H9 (cell line): ENCODE results near the gene SNX7. TPM values are rescaled to one million over a fixed set of nuclear protein-coding genes. Genes with fewer than 3 reads are reported as not detected.

Experiments used
- DNase-seq: peaks from one replicate; pipeline ENCODE4 v3.0.0-alpha.2; 2017
- H2AFZ ChIP-seq: one replicate; pipeline ENCODE4 v1.6.1; 2013; ENCODE audit warnings: mild to moderate bottlenecking, low read length, control low read depth, moderate library complexity
- H2AK5ac ChIP-seq: 2 replicates; pipeline ENCODE4 v1.6.1; 2013; ENCODE audit warnings: low read length, control low read depth, mixed read lengths; ENCODE audit not compliant: insufficient read length
- H2BK120ac ChIP-seq: one replicate; pipeline ENCODE4 v1.6.1; 2013; ENCODE audit warnings: low read depth, mild to moderate bottlenecking, low read length, control low read depth, inconsistent platforms; ENCODE audit not compliant: poor library complexity, severe bottlenecking
- H2BK12ac ChIP-seq: 2 replicates; pipeline ENCODE4 v1.6.1; 2013; ENCODE audit warnings: low read length, control low read depth, mixed read lengths, low read depth; ENCODE audit not compliant: insufficient read length
- H2BK15ac ChIP-seq: 2 replicates; pipeline ENCODE4 v1.6.1; 2013; ENCODE audit warnings: low read depth, low read length, control low read depth
- H2BK20ac ChIP-seq: one replicate; pipeline ENCODE4 v1.6.1; 2013; ENCODE audit warnings: low read depth, mild to moderate bottlenecking, low read length, control low read depth, inconsistent platforms; ENCODE audit not compliant: poor library complexity, severe bottlenecking
- H2BK5ac ChIP-seq: 2 replicates; pipeline ENCODE4 v1.6.1; 2013; ENCODE audit warnings: low read length, control low read depth, mixed read lengths; ENCODE audit not compliant: insufficient read length
- H3K14ac ChIP-seq: 2 replicates; pipeline ENCODE4 v1.6.1; 2013; ENCODE audit warnings: low read length, control low read depth; ENCODE audit not compliant: insufficient read depth
- H3K18ac ChIP-seq: 2 replicates; pipeline ENCODE4 v1.6.1; 2013; ENCODE audit warnings: low read depth, mild to moderate bottlenecking, mixed read lengths, low read length, control low read depth; ENCODE audit not compliant: insufficient read length
- H3K23ac ChIP-seq: 2 replicates; pipeline ENCODE4 v1.6.1; 2013; ENCODE audit warnings: low read length, control low read depth, mixed read lengths, low read depth; ENCODE audit not compliant: insufficient read length
- H3K23me2 ChIP-seq: 2 replicates; pipeline ENCODE4 v1.6.1; 2013; ENCODE audit warnings: low read depth, mild to moderate bottlenecking, mixed read lengths, low read length, control low read depth; ENCODE audit not compliant: insufficient read length, poor library complexity, severe bottlenecking
- H3K27ac ChIP-seq: 2 replicates; pipeline ENCODE4 v1.5.1; 2013; ENCODE audit warnings: low read length, control low read depth, mixed read lengths, low read depth; ENCODE audit not compliant: insufficient read length
- H3K27me3 ChIP-seq: 2 replicates; pipeline ENCODE4 v1.6.1; 2013; ENCODE audit warnings: low read length, control low read depth, inconsistent platforms; ENCODE audit not compliant: insufficient read depth
- H3K4ac ChIP-seq: 2 replicates; pipeline ENCODE4 v1.6.1; 2013; ENCODE audit warnings: low read depth, mild to moderate bottlenecking, control low read depth, inconsistent platforms, low read length, moderate library complexity
- H3K4me1 ChIP-seq: 2 replicates; pipeline ENCODE4 v1.6.1; 2013; ENCODE audit warnings: low read length, control low read depth, inconsistent platforms; ENCODE audit not compliant: insufficient read depth
- H3K4me2 ChIP-seq: 2 replicates; pipeline ENCODE4 v1.6.1; 2013; ENCODE audit warnings: low read length, control low read depth, mixed read lengths; ENCODE audit not compliant: insufficient read length, insufficient read depth
- H3K56ac ChIP-seq: 2 replicates; pipeline ENCODE4 v1.6.1; 2013; ENCODE audit warnings: low read depth, mild to moderate bottlenecking, mixed read lengths, low read length, control low read depth; ENCODE audit not compliant: insufficient read length
- H3K79me1 ChIP-seq: 2 replicates; pipeline ENCODE4 v1.6.1; 2013; ENCODE audit warnings: low read depth, mild to moderate bottlenecking, moderate library complexity, low read length, control low read depth, inconsistent platforms; ENCODE audit not compliant: insufficient read depth, poor library complexity, severe bottlenecking
- H3K79me2 ChIP-seq: 2 replicates; pipeline ENCODE4 v1.6.1; 2013; ENCODE audit warnings: low read length, control low read depth, inconsistent platforms; ENCODE audit not compliant: insufficient read depth
- H3K9ac ChIP-seq: 2 replicates; pipeline ENCODE4 v1.6.1; 2013; ENCODE audit warnings: low read length, control low read depth, mixed read lengths; ENCODE audit not compliant: insufficient read length; ENCODE audit errors: extremely low read depth
- H3K9me3 ChIP-seq: one replicate; pipeline ENCODE4 v1.6.1; 2013; ENCODE audit warnings: low read depth, low read length, inconsistent platforms; ENCODE audit not compliant: control insufficient read depth
- H3T11ph ChIP-seq: one replicate; pipeline ENCODE4 v1.6.1; 2013; ENCODE audit warnings: mild to moderate bottlenecking, low read length, control low read depth, inconsistent platforms
- H4K20me1 ChIP-seq: one replicate; pipeline ENCODE4 v1.6.1; 2013; ENCODE audit not compliant: control insufficient read depth, insufficient read length, insufficient read depth
- H4K5ac ChIP-seq: 2 replicates; pipeline ENCODE4 v1.6.1; 2013; ENCODE audit warnings: low read depth, mild to moderate bottlenecking, mixed read lengths, low read length, control low read depth; ENCODE audit not compliant: insufficient read length
- H4K8ac ChIP-seq: replicated peaks from 2 replicates; pipeline ENCODE4 v1.6.1; 2013; ENCODE audit warnings: low read length, control low read depth, mixed read lengths, low read depth; ENCODE audit not compliant: insufficient read length
- H4K91ac ChIP-seq: 2 replicates; pipeline ENCODE4 v1.6.1; 2013; ENCODE audit warnings: low read depth, mild to moderate bottlenecking, moderate library complexity, mixed read lengths, low read length, control low read depth; ENCODE audit not compliant: insufficient read length
- H3K27ac Mint-ChIP-seq, 3 experiments: 2 replicates in 2 of 3; 3 replicates in 1 of 3; pipeline ENCODE4 v1.8.0; 2020 to 2021; ENCODE audit warnings: mixed read lengths in 3 of 3, mild to moderate bottlenecking in 1 of 3, moderate library complexity in 1 of 3
- H3K27me3 Mint-ChIP-seq: 2 replicates; pipeline ENCODE4 v1.8.0; 2021; ENCODE audit warnings: low read depth, mild to moderate bottlenecking, moderate library complexity, mixed read lengths
- H3K36me3 Mint-ChIP-seq, 3 experiments: 2 replicates in 2 of 3; 3 replicates in 1 of 3; pipeline ENCODE4 v1.8.0; 2020 to 2021; ENCODE audit warnings: low read depth in 3 of 3, mixed read lengths in 3 of 3; ENCODE audit not compliant: insufficient read depth in 1 of 3
- H3K4me1 Mint-ChIP-seq, 2 experiments: 2 replicates each; pipeline ENCODE4 v1.8.0; 2020; ENCODE audit warnings: mixed read lengths in 2 of 2
- H3K4me3 Mint-ChIP-seq, 2 experiments: 2 replicates in 1 of 2; 3 replicates in 1 of 2; pipeline ENCODE4 v1.8.0; 2020 to 2021; ENCODE audit warnings: mild to moderate bottlenecking in 2 of 2, mixed read lengths in 2 of 2, moderate library complexity in 1 of 2
- H3K9me3 Mint-ChIP-seq, 2 experiments: 2 replicates in 1 of 2; 3 replicates in 1 of 2; pipeline ENCODE4 v1.8.0; 2020; ENCODE audit warnings: mild to moderate bottlenecking in 2 of 2, mixed read lengths in 2 of 2, moderate library complexity in 1 of 2
- CTCF ChIP-seq: fragments of 200-600 bp; sonication (generic); conservative IDR thresholded peaks from 3 replicates; pipeline ENCODE4 v1.8.0; 2021; ENCODE audit warnings: antibody characterized with exemption, mild to moderate bottlenecking
- WGBS: extraction: QIAGEN DNeasy Blood & Tissue Kit; methylation state at CpG from one replicate; pipeline ENCODE4 v1.1.7; 2013; ENCODE audit warnings: missing lambda C conversion rate, low lambda C conversion rate, mixed read lengths; ENCODE audit not compliant: insufficient read length; ENCODE audit errors: extremely low coverage; 5-methylcytosine and 5-hydroxymethylcytosine counted together
- total RNA-seq: library from RNA; stranded (reverse); gene quantifications from 2 replicates; pipeline ENCODE4 v1.2.1, GENCODE V29; 2021

The SNX7 gene
- total RNA-seq, 1 experiment from 2014 or later, result 24.7 TPM

- H3K9ac ChIP-seq, result no peak overlapping the region
- H4K8ac ChIP-seq, result no peak overlapping the region
- no peaks in the 10 kb centered on the region for H3K79me2 ChIP-seq
- H3K79me1 ChIP-seq, result no peaks in the 10 kb centered on the region
- Mint-ChIP-seq H3K4me1 (peaks cover 0 to 4% of the 10 kb centered on the region in 2 experiments; a peak in 2 of 4 replicates), H3K27me3 (no peaks in the 10 kb centered on the region), H3K9me3 (peaks cover 23 to 26% of the 10 kb centered on the region in 2 experiments), H3K27ac (no peak overlapping the region), H3K4me3 (no peak overlapping the region), H3K36me3 (peaks cover 9 to 25% (median 13%) of the 10 kb centered on the region in 3 experiments)
- H2BK120ac ChIP-seq, result no peak overlapping the region
- H3K27ac ChIP-seq, result no peak overlapping the region
- no peaks in the 10 kb centered on the region for H3K27me3 ChIP-seq
- no peak overlapping the region for H3K56ac ChIP-seq
- H3K23me2 ChIP-seq, result no peaks in the 10 kb centered on the region
- no peak overlapping the region for H3K14ac ChIP-seq
- no peak overlapping the region for H3T11ph ChIP-seq
- no peak overlapping the region for H3K23ac ChIP-seq
- no peak overlapping the region for H4K5ac ChIP-seq
- no peak overlapping the region for H2BK15ac ChIP-seq
- H2BK20ac ChIP-seq, result no peak overlapping the region
- no peak overlapping the region for H2AFZ ChIP-seq
- H3K4me1 ChIP-seq, result no peaks in the 10 kb centered on the region
- no peak overlapping the region for H4K91ac ChIP-seq
- no peaks in the 10 kb centered on the region for H3K9me3 ChIP-seq
- no peaks in the 10 kb centered on the region for H4K20me1 ChIP-seq
- no peak overlapping the region for H2BK12ac ChIP-seq
- no peak for TF ChIP-seq CTCF
- DNase-seq, result peak; percentile 50
- no peak overlapping the region for H2AK5ac ChIP-seq
- no peak overlapping the region for H2BK5ac ChIP-seq
- no peak overlapping the region for H3K18ac ChIP-seq
- no CpG with 5 or more reads among the region's 6 CpGs for WGBS
- H3K4me2 ChIP-seq, result no peak overlapping the region
- H3K4ac ChIP-seq, result no peak overlapping the region
These were observed 122.3 kb downstream of the SNX7 start for GRCh38 chr1:98783821-98784220.
